Measurements from ENCODE around the gene RBP3. TPM values are rescaled to one million over a fixed set of nuclear protein-coding genes. Genes with fewer than 3 reads are reported as not detected.

RBP3 gene
- total RNA-seq, 1 experiment from 2014 or later, result not detected

DNA sequence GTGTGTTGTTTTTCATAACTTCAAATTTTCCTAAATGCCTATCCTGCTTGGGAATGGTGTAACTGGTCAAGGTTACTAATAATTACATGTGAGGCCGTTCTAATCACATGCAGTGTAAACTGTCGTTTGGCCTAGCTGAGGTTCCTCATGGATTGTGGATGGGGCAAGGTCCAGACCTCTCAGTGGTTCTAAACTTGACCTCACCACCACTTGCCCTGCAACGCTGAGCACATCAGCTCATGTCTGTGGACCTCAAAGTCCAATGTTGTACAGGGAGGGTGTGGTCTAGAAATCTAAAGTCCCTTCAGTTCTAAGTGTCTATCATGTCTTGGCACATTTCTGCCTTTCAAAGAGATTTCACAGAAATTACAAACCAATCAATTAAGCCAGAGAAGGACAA, 15.6 kb downstream of the RBP3 start:
- Histone ChIP-seq H2BK20ac (ENCODE audit: low read depth, low read length, poor library complexity, severe bottlenecking) (no peak overlapping the region), H3K79me1 (ENCODE audit: insufficient read depth, low read depth, low read length, poor library complexity, severe bottlenecking) (no peaks in the 10 kb centered on the region), H3K23me2 (ENCODE audit: insufficient read length, low read depth, low read length, poor library complexity, severe bottlenecking) (no peaks in the 10 kb centered on the region), H3K4me2 (ENCODE audit: insufficient read depth, insufficient read length, low read length) (no peak overlapping the region), H3K23ac (ENCODE audit: insufficient read length, low read depth, low read length) (no peak overlapping the region), H3K79me2 (ENCODE audit: insufficient read depth, low read length) (no peaks in the 10 kb centered on the region), H4K8ac (replicated peaks; ENCODE audit: insufficient read length, low read depth, low read length) (no peak overlapping the region), H3K56ac (ENCODE audit: insufficient read length, low read depth, low read length) (no peak overlapping the region), H2BK120ac (ENCODE audit: low read depth, low read length, poor library complexity, severe bottlenecking) (no peak overlapping the region), H3K27ac (ENCODE audit: insufficient read length, low read depth, low read length) (no peak overlapping the region), H2AFZ (ENCODE audit: low read length) (no peak overlapping the region), H3K18ac (ENCODE audit: insufficient read length, low read depth, low read length) (no peak overlapping the region), H3K9me3 (ENCODE audit: control insufficient read depth, low read depth, low read length) (no peaks in the 10 kb centered on the region), H4K20me1 (ENCODE audit: control insufficient read depth, insufficient read depth, insufficient read length) (no peaks in the 10 kb centered on the region), H3K4ac (ENCODE audit: low read depth, low read length) (no peak overlapping the region), H4K5ac (ENCODE audit: insufficient read length, low read depth, low read length) (no peak overlapping the region), H2BK5ac (ENCODE audit: insufficient read length, low read length) (no peak overlapping the region), H3K9ac (ENCODE audit: extremely low read depth, insufficient read length, low read length) (no peak overlapping the region), H3T11ph (ENCODE audit: low read length) (no peak overlapping the region), H3K27me3 (ENCODE audit: insufficient read depth, low read length) (no peaks in the 10 kb centered on the region), H2BK12ac (ENCODE audit: insufficient read length, low read depth, low read length) (no peak overlapping the region), H2BK15ac (ENCODE audit: low read depth, low read length) (no peak overlapping the region), H3K14ac (ENCODE audit: insufficient read depth, low read length) (no peak overlapping the region), H2AK5ac (ENCODE audit: insufficient read length, low read length) (no peak overlapping the region), H3K4me1 (ENCODE audit: insufficient read depth, low read length) (no peaks in the 10 kb centered on the region), H4K91ac (ENCODE audit: insufficient read length, low read depth, low read length) (no peak overlapping the region)
- TF ChIP-seq, protein P1, sequence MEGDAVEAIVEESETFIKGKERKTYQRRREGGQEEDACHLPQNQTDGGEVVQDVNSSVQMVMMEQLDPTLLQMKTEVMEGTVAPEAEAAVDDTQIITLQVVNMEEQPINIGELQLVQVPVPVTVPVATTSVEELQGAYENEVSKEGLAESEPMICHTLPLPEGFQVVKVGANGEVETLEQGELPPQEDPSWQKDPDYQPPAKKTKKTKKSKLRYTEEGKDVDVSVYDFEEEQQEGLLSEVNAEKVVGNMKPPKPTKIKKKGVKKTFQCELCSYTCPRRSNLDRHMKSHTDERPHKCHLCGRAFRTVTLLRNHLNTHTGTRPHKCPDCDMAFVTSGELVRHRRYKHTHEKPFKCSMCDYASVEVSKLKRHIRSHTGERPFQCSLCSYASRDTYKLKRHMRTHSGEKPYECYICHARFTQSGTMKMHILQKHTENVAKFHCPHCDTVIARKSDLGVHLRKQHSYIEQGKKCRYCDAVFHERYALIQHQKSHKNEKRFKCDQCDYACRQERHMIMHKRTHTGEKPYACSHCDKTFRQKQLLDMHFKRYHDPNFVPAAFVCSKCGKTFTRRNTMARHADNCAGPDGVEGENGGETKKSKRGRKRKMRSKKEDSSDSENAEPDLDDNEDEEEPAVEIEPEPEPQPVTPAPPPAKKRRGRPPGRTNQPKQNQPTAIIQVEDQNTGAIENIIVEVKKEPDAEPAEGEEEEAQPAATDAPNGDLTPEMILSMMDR (conservative IDR thresholded peaks at IDR 0.05), result no peak
- peaks cover 17 to 22% of the 10 kb centered on the region in 2 experiments for H3K4me1 Mint-ChIP-seq
- no peak for DNase-seq
- no peak overlapping the region for H3K27ac Mint-ChIP-seq
- no peak overlapping the region for H3K4me3 Mint-ChIP-seq
- no peaks in the 10 kb centered on the region for H3K36me3 Mint-ChIP-seq (ENCODE audit: insufficient read depth in 1 of 3, low read depth in 3 of 3)
- no CpG with 5 or more reads among the region's 3 CpGs for WGBS (ENCODE audit: extremely low coverage, insufficient read length, low lambda C conversion rate)
- no peaks in the 10 kb centered on the region; a peak in 1 of 5 replicates for H3K9me3 Mint-ChIP-seq
- no peaks in the 10 kb centered on the region for H3K27me3 Mint-ChIP-seq (ENCODE audit: low read depth)
